ENCODE results near the gene DGAT2. TPM values are rescaled to one million over a fixed set of nuclear protein-coding genes. Genes with fewer than 3 reads are reported as not detected.
A peak's percentile ranks its signal among the peaks of the same experiment; 100 is the strongest.

Gene DGAT2
- total RNA-seq, 1 donor from 2014 or later: 1.3 TPM

- peak overlapping the region; percentile 69 for H3K27ac Mint-ChIP-seq (ENCODE audit: unreplicated experiment)
- TF ChIP-seq CTCF (IDR thresholded peaks at IDR 0.05): no peak
- H3K4me3 Mint-ChIP-seq (ENCODE audit: unreplicated experiment): no peak overlapping the region
- peaks cover 13% of the 10 kb centered on the region for H3K4me1 Mint-ChIP-seq (ENCODE audit: low read depth)
- no peaks in the 10 kb centered on the region for H3K27me3 Mint-ChIP-seq (ENCODE audit: low read depth)
- no peaks in the 10 kb centered on the region for H3K36me3 Mint-ChIP-seq (ENCODE audit: low read depth)
- DNase-seq (ENCODE audit: low spot score): no peak
- H3K9me3 Mint-ChIP-seq (ENCODE audit: low read depth): no peaks in the 10 kb centered on the region
These were observed 44.0 kb downstream of the DGAT2 start for GRCh38 chr11:75812542-75813040.

GRCh38 chr11:75813124-75813523 lies 44.5 kb downstream of the DGAT2 start:
- TF ChIP-seq CTCF (IDR thresholded peaks at IDR 0.05): no peak
- no peaks in the 10 kb centered on the region for H3K9me3 Mint-ChIP-seq (ENCODE audit: low read depth)
- no peak for DNase-seq (ENCODE audit: low spot score)
- H3K4me3 Mint-ChIP-seq (ENCODE audit: unreplicated experiment): no peak overlapping the region
- H3K27me3 Mint-ChIP-seq (ENCODE audit: low read depth): no peaks in the 10 kb centered on the region
- H3K36me3 Mint-ChIP-seq (ENCODE audit: low read depth): no peaks in the 10 kb centered on the region
- H3K27ac Mint-ChIP-seq (ENCODE audit: unreplicated experiment): no peak overlapping the region
- peaks cover 15% of the 10 kb centered on the region for H3K4me1 Mint-ChIP-seq (ENCODE audit: low read depth)

- no peaks in the 10 kb centered on the region for H3K36me3 Mint-ChIP-seq (ENCODE audit: low read depth)
- no peaks in the 10 kb centered on the region for H3K27me3 Mint-ChIP-seq (ENCODE audit: low read depth)
- no peak overlapping the region for H3K4me3 Mint-ChIP-seq (ENCODE audit: unreplicated experiment)
- H3K27ac Mint-ChIP-seq (ENCODE audit: unreplicated experiment): peak overlapping the region; percentile 93
- no peak for TF ChIP-seq CTCF (IDR thresholded peaks at IDR 0.05)
- no peak for DNase-seq (ENCODE audit: low spot score)
- peaks cover 16% of the 10 kb centered on the region for H3K4me1 Mint-ChIP-seq (ENCODE audit: low read depth)
- H3K9me3 Mint-ChIP-seq (ENCODE audit: low read depth): no peaks in the 10 kb centered on the region
These were observed 45.1 kb downstream of the DGAT2 start for GRCh38 chr11:75813622-75814039.

GRCh38 chr11:75814363-75814676 lies 45.7 kb downstream of the DGAT2 start:
- no peak for TF ChIP-seq CTCF (IDR thresholded peaks at IDR 0.05)
- Mint-ChIP-seq H3K27ac (ENCODE audit: unreplicated experiment) (peak overlapping the region; percentile 93), H3K27me3 (ENCODE audit: low read depth) (no peaks in the 10 kb centered on the region), H3K9me3 (ENCODE audit: low read depth) (no peaks in the 10 kb centered on the region), H3K4me1 (ENCODE audit: low read depth) (peaks cover 23% of the 10 kb centered on the region), H3K4me3 (ENCODE audit: unreplicated experiment) (no peak overlapping the region), H3K36me3 (ENCODE audit: low read depth) (no peaks in the 10 kb centered on the region)
- DNase-seq (ENCODE audit: low spot score): no peak

GRCh38 chr11:75814677-75815344 lies 46.2 kb downstream of the DGAT2 start, which contains the start of gene UVRAG:
Gene UVRAG, plus strand, starts transcription at chr11:75815210. Its CDS starts 198 bp downstream, at chr11:75815408.
- H3K27ac Mint-ChIP-seq (ENCODE audit: unreplicated experiment): peak within 1 kb of the TSS; percentile 93

More at GRCh38 chr11:75814677-75815344, 46.2 kb downstream of the DGAT2 start, which contains the start of gene UVRAG:
- peak; percentile 99 for DNase-seq (ENCODE audit: low spot score)
- no peaks in the 10 kb centered on the region for H3K36me3 Mint-ChIP-seq (ENCODE audit: low read depth)
- TF ChIP-seq CTCF (IDR thresholded peaks at IDR 0.05): no peak
- H3K9me3 Mint-ChIP-seq (ENCODE audit: low read depth): no peaks in the 10 kb centered on the region
- H3K4me1 Mint-ChIP-seq (ENCODE audit: low read depth): peaks cover 23% of the 10 kb centered on the region
- H3K27me3 Mint-ChIP-seq (ENCODE audit: low read depth): no peaks in the 10 kb centered on the region
- H3K4me3 Mint-ChIP-seq (ENCODE audit: unreplicated experiment): no peak within 1 kb of the TSS

Data from chondrocyte (in vitro differentiated cells).